ENCODE data around the gene CAPS2.

CAPS2 gene

GRCh38 chr12:75305412-75306332 lies 24.5 kb downstream of the CAPS2 start:
- H3K27ac ChIP-seq, result no peak overlapping the region
- TF ChIP-seq, protein P1, sequence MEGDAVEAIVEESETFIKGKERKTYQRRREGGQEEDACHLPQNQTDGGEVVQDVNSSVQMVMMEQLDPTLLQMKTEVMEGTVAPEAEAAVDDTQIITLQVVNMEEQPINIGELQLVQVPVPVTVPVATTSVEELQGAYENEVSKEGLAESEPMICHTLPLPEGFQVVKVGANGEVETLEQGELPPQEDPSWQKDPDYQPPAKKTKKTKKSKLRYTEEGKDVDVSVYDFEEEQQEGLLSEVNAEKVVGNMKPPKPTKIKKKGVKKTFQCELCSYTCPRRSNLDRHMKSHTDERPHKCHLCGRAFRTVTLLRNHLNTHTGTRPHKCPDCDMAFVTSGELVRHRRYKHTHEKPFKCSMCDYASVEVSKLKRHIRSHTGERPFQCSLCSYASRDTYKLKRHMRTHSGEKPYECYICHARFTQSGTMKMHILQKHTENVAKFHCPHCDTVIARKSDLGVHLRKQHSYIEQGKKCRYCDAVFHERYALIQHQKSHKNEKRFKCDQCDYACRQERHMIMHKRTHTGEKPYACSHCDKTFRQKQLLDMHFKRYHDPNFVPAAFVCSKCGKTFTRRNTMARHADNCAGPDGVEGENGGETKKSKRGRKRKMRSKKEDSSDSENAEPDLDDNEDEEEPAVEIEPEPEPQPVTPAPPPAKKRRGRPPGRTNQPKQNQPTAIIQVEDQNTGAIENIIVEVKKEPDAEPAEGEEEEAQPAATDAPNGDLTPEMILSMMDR (conservative IDR thresholded peaks at IDR 0.05), result no peak
- TF ChIP-seq ZFX (IDR thresholded peaks at IDR 0.05), result no peak

- TF ChIP-seq, protein P1 (conservative IDR thresholded peaks at IDR 0.05), result no peak
- TF ChIP-seq ZFX (IDR thresholded peaks at IDR 0.05), result no peak
- no peak overlapping the region for H3K27ac ChIP-seq
Measured at GRCh38 chr12:75302781-75303180, 27.3 kb downstream of the CAPS2 start.

DNA sequence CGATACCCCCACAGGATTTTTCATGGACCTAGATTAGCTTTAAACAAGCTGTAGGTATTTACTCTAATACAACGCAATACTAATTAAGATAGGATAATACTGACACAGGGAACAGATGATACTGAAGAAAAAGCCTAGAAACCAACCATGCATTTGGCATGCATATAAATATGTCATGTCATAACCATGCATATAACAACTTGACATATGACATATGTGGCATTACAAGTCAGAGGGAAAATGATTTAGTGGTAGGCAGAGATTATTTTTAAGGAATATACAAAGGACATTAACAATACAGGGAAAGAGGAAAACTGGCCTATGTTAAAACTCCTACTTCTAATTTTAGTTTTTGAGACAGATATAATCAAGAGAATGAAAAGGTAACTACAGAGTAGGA lies 27.9 kb downstream of the CAPS2 start:
- TF ChIP-seq ZFX (IDR thresholded peaks at IDR 0.05), result no peak
- TF ChIP-seq, protein P1 (conservative IDR thresholded peaks at IDR 0.05), result no peak
- no peak overlapping the region for H3K27ac ChIP-seq

- H3K27ac ChIP-seq, result no peak overlapping the region
- TF ChIP-seq, protein P1 (conservative IDR thresholded peaks at IDR 0.05), result no peak
- no peak for TF ChIP-seq ZFX (IDR thresholded peaks at IDR 0.05)
Measured at GRCh38 chr12:75294797-75295196, 35.3 kb downstream of the CAPS2 start.

- no peak overlapping the region for H3K27ac ChIP-seq
- TF ChIP-seq, protein P1 (conservative IDR thresholded peaks at IDR 0.05), result no peak
- no peak for TF ChIP-seq ZFX (IDR thresholded peaks at IDR 0.05)
Measured at GRCh38 chr12:75294336-75294735, 35.8 kb downstream of the CAPS2 start.

DNA sequence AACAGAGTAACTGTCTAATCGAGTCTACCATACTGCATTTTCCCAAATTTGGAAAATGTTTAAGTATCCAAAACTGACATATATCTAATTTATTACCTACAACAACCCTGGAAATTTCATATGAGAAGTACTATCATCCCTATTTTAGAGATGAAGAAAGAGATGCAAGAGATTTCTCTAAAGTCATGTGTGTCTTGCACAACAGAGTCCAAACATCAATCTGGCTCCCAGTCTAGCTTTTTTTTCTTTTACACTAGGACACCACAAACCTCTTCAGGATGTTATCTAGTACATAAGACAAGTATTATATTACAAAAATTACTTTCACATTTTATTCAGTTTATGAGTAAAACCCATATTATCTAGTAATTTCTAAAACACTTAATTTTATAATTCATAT lies 39.1 kb downstream of the CAPS2 start:
- H3K27ac ChIP-seq, result no peak overlapping the region
- TF ChIP-seq, protein P1 (conservative IDR thresholded peaks at IDR 0.05), result no peak
- TF ChIP-seq ZFX (IDR thresholded peaks at IDR 0.05), result no peak

DNA sequence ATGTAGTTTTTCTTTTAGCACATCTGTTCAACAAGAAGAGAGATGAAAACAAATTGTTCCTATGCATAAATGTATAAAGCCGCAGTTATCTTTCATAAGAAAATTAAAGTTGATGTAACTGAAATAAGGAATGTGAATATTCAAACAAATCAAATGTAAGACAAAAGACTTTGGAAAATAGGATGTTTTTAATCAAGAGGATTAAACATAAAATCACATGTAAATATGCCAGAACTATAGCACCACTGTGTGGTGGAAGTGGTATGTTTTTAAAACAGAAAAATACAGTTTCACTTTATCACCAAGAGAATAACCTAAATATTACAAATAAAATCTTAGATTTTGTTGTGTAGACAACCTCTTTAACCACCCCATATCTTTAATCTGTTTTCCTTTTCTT lies 40.4 kb downstream of the CAPS2 start:
- TF ChIP-seq ZFX (IDR thresholded peaks at IDR 0.05), result no peak
- TF ChIP-seq, protein P1 (conservative IDR thresholded peaks at IDR 0.05), result peak; percentile 63
- H3K27ac ChIP-seq, result no peak overlapping the region
